Caki2 (cell line): ENCODE results near the gene XPO6. TPM values are rescaled to one million over a fixed set of nuclear protein-coding genes. Genes with fewer than 3 reads are reported as not detected.
"Not testable (repeated sequence)": the region's sequence is repeated elsewhere in the genome, so short reads cannot be mapped to it uniquely, and the experiment has no call there.

ENCODE experiments used
- DNase-seq: peaks from one replicate; pipeline ENCODE4 v3.0.0-alpha.2; 2015; ENCODE audit warnings: low read depth
- in situ Hi-C: cut with HindIII; loops from 2 replicates; pipeline ENCODE4 v1.10.0; 2016; ENCODE audit warnings: low sequenced_read_pairs, low pct_unique_long_range_greater_than_20kb, mixed read lengths
- total RNA-seq: library from RNA; depleted of rRNA; stranded (reverse); fragments of >200 nt; shearing (Covaris generic); gene quantifications from 2 replicates; pipeline ENCODE4 v1.2.3, GENCODE V29; 2014; ENCODE audit warnings: low replicate concordance; rRNA removed

Gene XPO6
- 80.9 and 122 TPM in 2 replicates for total RNA-seq

- in situ Hi-C loops = no loop called here
- peak; percentile 90 for DNase-seq
Measured at GRCh38 chr16:28211758-28212531, at the start of gene XPO6. Gene XPO6, minus strand, starts transcription at chr16:28211965. Its CDS starts 597 bp downstream, at chr16:28211368.

DNA sequence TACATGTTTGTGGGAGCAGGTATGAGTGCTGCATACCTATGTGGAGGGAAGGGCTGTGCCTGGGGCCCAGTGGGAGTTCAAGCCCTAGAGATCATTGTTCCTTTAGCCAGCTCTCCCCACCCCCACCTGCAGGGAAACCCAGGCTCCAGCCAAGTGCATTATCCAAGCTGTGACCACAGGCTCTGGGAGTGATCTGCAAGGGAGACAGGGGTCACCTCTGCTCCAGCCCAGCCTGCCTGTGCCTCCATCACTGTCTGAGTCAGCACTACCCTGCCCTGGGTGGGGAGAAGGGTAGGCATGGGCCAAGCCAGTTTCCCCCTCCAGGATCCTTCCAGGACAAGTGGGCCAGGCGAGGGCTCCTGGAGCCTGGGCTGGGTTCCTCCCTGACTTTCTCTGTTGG, 48.4 kb upstream of the XPO6 start:
- no peak for DNase-seq
- in situ Hi-C loops = no loop called here

GRCh38 chr16:28259781-28260150, 48.0 kb upstream of the XPO6 start:
- in situ Hi-C loops = no loop called here

DNA sequence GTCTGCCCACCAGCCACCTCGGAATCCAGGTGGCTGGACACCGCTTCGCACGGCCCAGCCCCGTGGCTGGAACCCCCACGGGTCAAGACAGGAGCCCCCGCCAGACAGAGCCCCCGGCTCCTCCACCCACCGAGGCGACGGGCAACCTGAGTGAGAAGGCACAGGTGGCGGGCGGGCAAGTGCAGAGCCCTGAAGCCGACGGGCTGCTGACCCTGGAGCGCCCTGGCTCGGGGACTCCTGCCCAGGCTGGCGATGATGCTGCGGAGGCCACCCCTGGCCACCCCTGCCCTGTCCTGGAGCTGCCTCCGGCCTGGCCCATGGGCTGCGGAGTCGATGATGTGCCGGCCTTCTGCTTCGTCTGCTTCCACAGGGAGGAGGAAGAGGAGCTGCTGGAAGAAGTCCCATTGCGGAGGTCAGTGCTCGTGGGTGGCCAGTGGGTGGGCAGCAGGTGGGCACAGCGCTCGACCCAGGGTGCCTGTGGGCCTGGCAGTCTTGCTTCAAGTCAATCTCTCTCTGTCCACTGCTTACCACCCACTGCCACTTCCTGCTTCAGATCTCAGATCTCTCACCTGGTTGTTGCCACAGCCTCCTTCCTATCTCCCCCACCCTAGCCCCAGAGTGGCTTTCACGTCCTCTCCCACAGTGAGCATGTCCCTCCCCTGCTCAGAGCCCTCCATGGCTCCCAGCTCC, 47.5 kb upstream of the XPO6 start:
- DNase-seq = no peak
- in situ Hi-C loops = no loop called here

More at GRCh38 chr16:28259781-28260150, 48.0 kb upstream of the XPO6 start:
- DNase-seq = no peak

DNA sequence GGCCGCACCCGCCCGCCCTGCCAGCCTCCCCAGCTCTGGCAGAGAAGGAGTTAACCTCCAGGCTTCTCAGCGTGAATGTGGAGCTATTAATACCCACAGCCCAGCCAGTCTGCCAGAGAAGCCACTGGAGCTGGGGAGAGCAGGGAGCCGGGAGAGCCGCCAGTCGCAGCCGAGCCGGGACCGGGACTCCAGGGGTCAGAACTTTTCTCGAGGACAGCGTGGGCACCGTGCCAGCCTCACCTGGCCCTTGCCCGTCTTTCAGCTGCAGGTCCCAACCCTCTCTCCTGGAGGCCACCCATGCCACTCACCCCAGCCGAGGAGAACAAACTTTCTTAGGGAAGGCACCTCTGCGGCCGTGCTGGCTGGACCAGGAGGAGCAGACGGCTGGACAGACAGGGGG, 46.8 kb upstream of the XPO6 start:
- in situ Hi-C loops = no loop called here
- no peak for DNase-seq

GRCh38 chr16:28257256-28257655, 45.5 kb upstream of the XPO6 start:
- in situ Hi-C loops = no loop called here
- DNase-seq = no peak

DNA sequence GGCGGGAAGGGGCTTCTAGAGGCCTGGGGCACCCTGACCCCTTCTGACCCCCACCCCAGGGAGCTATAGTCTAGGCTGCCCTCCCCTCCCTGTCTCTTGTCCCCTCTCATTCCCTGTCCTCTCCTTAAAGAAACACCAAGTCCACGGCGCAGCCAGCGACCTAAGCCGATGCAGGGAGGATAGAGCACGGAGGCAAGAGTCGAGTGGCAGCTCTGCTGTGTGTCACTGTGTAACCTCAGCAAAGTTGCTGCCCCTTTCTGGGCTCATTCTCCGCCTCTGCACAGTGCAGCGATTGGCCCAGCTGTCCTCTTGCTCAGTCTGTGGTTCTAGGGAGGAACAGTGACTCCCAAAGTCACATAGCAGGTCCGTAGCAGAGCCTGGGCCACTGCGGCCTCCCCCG, 44.1 kb upstream of the XPO6 start:
- no peak for DNase-seq
- in situ Hi-C loops = no loop called here

GRCh38 chr16:28254158-28254557, 42.4 kb upstream of the XPO6 start:
- DNase-seq = no peak
- in situ Hi-C loops = no loop called here

GRCh38 chr16:28250999-28251398, 39.2 kb upstream of the XPO6 start:
- DNase-seq = no peak
- in situ Hi-C loops = no loop called here

- DNase-seq, in situ Hi-C loops: not testable (repeated sequence)
Measured at GRCh38 chr16:28249483-28249882, 37.7 kb upstream of the XPO6 start.

DNA sequence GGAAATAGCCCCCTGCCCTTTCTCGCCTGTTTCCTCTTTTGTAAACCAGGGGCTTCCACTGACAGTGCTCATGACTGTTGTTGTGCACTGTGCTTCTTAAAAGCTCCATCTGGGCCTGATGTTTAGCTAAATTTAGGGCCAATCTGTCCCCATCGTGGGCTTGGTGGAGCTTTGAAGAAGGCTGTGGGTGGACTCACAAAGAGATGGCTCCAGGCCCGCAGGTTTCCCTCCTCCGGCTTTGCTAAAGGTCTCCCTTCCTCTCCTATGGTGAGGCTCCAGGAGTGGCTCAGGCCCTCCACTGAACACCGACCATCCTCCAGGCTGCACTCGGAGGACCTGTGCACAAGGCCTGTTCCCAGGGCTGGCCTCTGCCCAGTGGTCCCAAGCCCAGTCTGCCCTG, 30.2 kb upstream of the XPO6 start:
- in situ Hi-C loops = no loop called here
- DNase-seq = no peak

- in situ Hi-C loops = no loop called here
Measured at GRCh38 chr16:28237754-28238357, 26.1 kb upstream of the XPO6 start.

GRCh38 chr16:28231763-28232162, 20.0 kb upstream of the XPO6 start:
- no peak for DNase-seq
- in situ Hi-C loops = no loop called here

More at GRCh38 chr16:28237754-28238357, 26.1 kb upstream of the XPO6 start:
- peak; percentile 22 for DNase-seq

DNA sequence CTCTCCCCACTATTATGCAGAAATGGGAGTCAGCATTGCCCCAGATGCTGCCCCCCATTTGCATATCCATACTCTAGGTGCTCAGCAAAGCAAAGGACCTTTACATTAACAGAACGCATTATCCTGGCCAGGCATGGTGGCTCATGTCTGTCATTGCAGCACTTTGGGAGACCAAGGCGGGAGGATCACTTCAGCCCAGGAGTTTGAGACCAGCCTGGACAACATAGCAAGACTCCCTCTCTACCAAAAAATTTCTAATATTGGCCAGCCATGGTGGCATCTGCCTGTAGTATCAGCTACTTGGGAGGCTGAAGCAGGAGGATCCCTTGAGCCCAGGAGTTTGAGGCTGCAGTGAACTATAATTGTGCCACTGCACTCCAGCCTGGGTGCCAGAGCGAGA, 12.1 kb upstream of the XPO6 start:
- DNase-seq, in situ Hi-C loops: not testable (repeated sequence)

DNA sequence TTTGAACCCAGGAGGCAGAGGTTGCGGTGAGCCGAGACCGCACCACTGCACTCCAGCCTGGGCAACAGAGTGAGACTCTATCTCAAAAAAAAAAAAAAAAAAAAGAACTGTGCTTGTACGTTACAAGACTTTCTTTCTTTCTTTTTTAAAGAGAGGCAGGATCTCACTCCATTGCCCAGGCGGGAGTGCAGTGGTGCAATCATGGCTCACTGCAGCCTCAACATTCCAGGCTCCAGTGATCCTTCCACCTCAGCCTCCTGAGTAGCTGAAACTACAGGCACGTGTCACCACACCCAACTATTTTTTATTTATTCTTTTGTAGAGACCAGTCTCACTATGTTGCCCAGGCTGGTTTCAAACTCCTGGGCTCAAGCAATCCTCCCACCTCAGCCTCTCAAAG, 8.0 kb upstream of the XPO6 start:
- in situ Hi-C loops = not testable (repeated sequence)

GRCh38 chr16:28219282-28219681, 7.5 kb upstream of the XPO6 start:
- in situ Hi-C loops = no loop called here
- no peak for DNase-seq

More for the DNA sequence above, 8.0 kb upstream of the XPO6 start:
- not testable (repeated sequence) for DNase-seq

- in situ Hi-C loops = no loop called here
- DNase-seq = no peak
Measured at GRCh38 chr16:28218109-28218508, 6.3 kb upstream of the XPO6 start.

- in situ Hi-C loops = no loop called here
- DNase-seq = no peak
Measured at GRCh38 chr16:28217326-28217725, 5.6 kb upstream of the XPO6 start.

- in situ Hi-C loops = no loop called here
- DNase-seq = no peak
Measured at GRCh38 chr16:28213396-28213795, 1.6 kb upstream of the XPO6 start.
